22Rv1 (cell line): ENCODE data around the gene MAN1C1.

Experiments
- ZFX ChIP-seq: fragments of 450-650 bp; IDR thresholded peaks from 2 replicates; pipeline ENCODE4 v1.6.1; 2017; ENCODE audit warnings: antibody characterized with exemption, borderline replicate concordance
- TF ChIP-seq, protein P1 (sequence below): fragments of 450-650 bp; IDR thresholded peaks from 2 replicates; pipeline ENCODE4 v1.5.1; 2017; ENCODE audit warnings: mild to moderate bottlenecking

DNA sequence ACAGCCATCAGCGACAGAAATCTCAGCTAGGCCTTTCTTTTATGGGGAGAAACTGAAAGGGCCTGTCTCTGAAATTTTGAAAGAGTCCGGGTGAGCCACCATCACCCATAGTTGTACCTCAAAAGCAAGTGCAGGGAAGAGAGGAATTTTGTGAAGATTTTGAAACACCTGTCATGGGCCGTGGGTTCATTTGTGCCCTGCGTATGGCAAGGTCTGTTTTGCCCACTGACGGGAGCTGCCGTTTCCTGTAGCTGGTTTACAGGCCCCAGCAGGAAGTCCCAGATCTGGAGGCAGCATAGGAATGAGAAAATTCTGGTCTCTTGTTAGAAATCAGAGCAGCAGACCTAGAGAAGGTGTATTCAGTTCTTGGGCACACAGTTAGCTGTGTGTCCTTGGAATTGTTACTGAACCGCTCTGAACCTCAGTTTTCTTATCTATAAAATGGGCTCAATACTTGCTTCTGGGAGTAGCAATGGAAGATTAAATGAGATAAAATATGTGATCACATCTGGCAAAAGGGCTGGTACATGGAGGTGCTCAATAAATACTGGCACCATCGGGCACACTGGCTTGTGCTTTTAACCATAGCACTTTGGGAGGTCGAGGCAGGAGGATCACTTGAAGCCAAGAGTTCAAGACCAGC, 52.5 kb downstream of the MAN1C1 start:
- TF ChIP-seq, protein P1, sequence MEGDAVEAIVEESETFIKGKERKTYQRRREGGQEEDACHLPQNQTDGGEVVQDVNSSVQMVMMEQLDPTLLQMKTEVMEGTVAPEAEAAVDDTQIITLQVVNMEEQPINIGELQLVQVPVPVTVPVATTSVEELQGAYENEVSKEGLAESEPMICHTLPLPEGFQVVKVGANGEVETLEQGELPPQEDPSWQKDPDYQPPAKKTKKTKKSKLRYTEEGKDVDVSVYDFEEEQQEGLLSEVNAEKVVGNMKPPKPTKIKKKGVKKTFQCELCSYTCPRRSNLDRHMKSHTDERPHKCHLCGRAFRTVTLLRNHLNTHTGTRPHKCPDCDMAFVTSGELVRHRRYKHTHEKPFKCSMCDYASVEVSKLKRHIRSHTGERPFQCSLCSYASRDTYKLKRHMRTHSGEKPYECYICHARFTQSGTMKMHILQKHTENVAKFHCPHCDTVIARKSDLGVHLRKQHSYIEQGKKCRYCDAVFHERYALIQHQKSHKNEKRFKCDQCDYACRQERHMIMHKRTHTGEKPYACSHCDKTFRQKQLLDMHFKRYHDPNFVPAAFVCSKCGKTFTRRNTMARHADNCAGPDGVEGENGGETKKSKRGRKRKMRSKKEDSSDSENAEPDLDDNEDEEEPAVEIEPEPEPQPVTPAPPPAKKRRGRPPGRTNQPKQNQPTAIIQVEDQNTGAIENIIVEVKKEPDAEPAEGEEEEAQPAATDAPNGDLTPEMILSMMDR, result no peak
- TF ChIP-seq ZFX, result no peak
